GM18907 (cell line): Measurements from ENCODE around the gene EIF4B.
A peak's percentile ranks its signal among the peaks of the same experiment; 100 is the strongest.

Experiments used
- ATAC-seq: cut with Tn5 transposase; IDR thresholded peaks from one replicate; pipeline ENCODE4 v1.9.1; 2021; ENCODE audit warnings: mild to moderate bottlenecking, moderate library complexity; ENCODE audit not compliant: unreplicated experiment

Gene EIF4B

GRCh38 chr12:53067993-53068770, 61.9 kb downstream of the EIF4B start:
- ATAC-seq = no peak

- no peak for ATAC-seq
Measured at GRCh38 chr12:53068811-53069585, 62.7 kb downstream of the EIF4B start.

GRCh38 chr12:53069621-53070410, 63.6 kb downstream of the EIF4B start:
- no peak for ATAC-seq

GRCh38 chr12:53070877-53071492, 64.7 kb downstream of the EIF4B start:
- ATAC-seq = no peak

- no peak for ATAC-seq
Measured at GRCh38 chr12:53071591-53072551, 65.6 kb downstream of the EIF4B start.

GRCh38 chr12:53073881-53074280, 67.6 kb downstream of the EIF4B start:
- no peak for ATAC-seq

- ATAC-seq = no peak
Measured at GRCh38 chr12:53074283-53074998, 68.2 kb downstream of the EIF4B start.

GRCh38 chr12:53074999-53075370, 68.7 kb downstream of the EIF4B start:
- no peak for ATAC-seq

GRCh38 chr12:53076461-53076860, 70.2 kb downstream of the EIF4B start:
- no peak for ATAC-seq

- no peak for ATAC-seq
Measured at GRCh38 chr12:53077030-53077429, 70.8 kb downstream of the EIF4B start.

GRCh38 chr12:53078425-53079225, 72.4 kb downstream of the EIF4B start:
- ATAC-seq = no peak

- ATAC-seq = peak; percentile 99
Measured at GRCh38 chr12:53079226-53080117, 73.2 kb downstream of the EIF4B start, which contains the start of gene SPRYD3. SPRYD3 (minus strand) TSS chr12:53079390; CDS start chr12:53079333, 57 bp downstream.

- ATAC-seq = no peak
Measured at GRCh38 chr12:53082637-53083175, 76.5 kb downstream of the EIF4B start.

GRCh38 chr12:53086361-53086760, 80.1 kb downstream of the EIF4B start:
- ATAC-seq = no peak

GRCh38 chr12:53090105-53090504, 83.8 kb downstream of the EIF4B start:
- no peak for ATAC-seq

GRCh38 chr12:53090554-53090953, 84.3 kb downstream of the EIF4B start:
- no peak for ATAC-seq

- ATAC-seq = no peak
Measured at GRCh38 chr12:53091756-53092155, 85.5 kb downstream of the EIF4B start.
